Retinal pigment epithelial cell (primary cell): ENCODE measurements around the gene CITED2.

Experiments used
- DNase-seq: peaks from one replicate; pipeline ENCODE4 v3.0.0-alpha.2; 2010; ENCODE audit warnings: low read depth
- H3K4me3 ChIP-seq: 2 replicates; pipeline ENCODE4 v1.5.1; 2011; ENCODE audit warnings: mild to moderate bottlenecking, low read length, control low read depth, moderate library complexity
- TF ChIP-seq, protein P1 (sequence below): conservative IDR thresholded peaks from 2 replicates; pipeline ENCODE4 v1.5.1; 2011; ENCODE audit warnings: low read depth, low read length, control low read depth, inconsistent platforms

The CITED2 gene

GRCh38 chr6:139394027-139394649 lies 19.7 kb upstream of the CITED2 start:
- TF ChIP-seq, protein P1, sequence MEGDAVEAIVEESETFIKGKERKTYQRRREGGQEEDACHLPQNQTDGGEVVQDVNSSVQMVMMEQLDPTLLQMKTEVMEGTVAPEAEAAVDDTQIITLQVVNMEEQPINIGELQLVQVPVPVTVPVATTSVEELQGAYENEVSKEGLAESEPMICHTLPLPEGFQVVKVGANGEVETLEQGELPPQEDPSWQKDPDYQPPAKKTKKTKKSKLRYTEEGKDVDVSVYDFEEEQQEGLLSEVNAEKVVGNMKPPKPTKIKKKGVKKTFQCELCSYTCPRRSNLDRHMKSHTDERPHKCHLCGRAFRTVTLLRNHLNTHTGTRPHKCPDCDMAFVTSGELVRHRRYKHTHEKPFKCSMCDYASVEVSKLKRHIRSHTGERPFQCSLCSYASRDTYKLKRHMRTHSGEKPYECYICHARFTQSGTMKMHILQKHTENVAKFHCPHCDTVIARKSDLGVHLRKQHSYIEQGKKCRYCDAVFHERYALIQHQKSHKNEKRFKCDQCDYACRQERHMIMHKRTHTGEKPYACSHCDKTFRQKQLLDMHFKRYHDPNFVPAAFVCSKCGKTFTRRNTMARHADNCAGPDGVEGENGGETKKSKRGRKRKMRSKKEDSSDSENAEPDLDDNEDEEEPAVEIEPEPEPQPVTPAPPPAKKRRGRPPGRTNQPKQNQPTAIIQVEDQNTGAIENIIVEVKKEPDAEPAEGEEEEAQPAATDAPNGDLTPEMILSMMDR: no peak
- no peak overlapping the region for H3K4me3 ChIP-seq
- no peak for DNase-seq

DNA sequence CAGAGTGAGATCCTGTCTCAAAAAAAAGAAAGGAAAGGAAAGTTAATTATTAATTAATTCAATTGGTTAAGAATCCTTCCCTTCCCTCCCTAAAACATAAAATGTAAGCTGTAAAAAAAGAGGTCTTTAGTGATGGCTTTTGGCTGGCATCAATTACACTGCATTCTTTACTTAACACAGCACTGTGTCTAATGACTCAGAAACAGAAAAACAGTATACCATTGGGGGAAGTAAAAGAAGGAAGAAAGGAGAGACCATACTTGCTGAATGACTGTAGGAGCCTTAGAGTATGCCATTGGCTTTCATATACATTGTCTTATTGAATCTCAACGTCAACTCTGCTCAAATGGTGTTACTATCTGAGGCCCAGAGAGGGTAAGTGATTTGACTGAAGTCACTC lies 18.3 kb upstream of the CITED2 start:
- H3K4me3 ChIP-seq: no peak overlapping the region
- no peak for DNase-seq
- TF ChIP-seq, protein P1: no peak

GRCh38 chr6:139391709-139392108 lies 17.3 kb upstream of the CITED2 start:
- TF ChIP-seq, protein P1: no peak
- H3K4me3 ChIP-seq: no peak overlapping the region
- DNase-seq: no peak

GRCh38 chr6:139390447-139390846 lies 16.0 kb upstream of the CITED2 start:
- TF ChIP-seq, protein P1: no peak
- H3K4me3 ChIP-seq: no peak overlapping the region
- DNase-seq: no peak

GRCh38 chr6:139388384-139388783 lies 13.9 kb upstream of the CITED2 start:
- TF ChIP-seq, protein P1: no peak

GRCh38 chr6:139386404-139386803 lies 12.0 kb upstream of the CITED2 start:
- no peak for DNase-seq
- TF ChIP-seq, protein P1: no peak
- no peak overlapping the region for H3K4me3 ChIP-seq

More at GRCh38 chr6:139388384-139388783, 13.9 kb upstream of the CITED2 start:
- no peak overlapping the region for H3K4me3 ChIP-seq
- DNase-seq: no peak

- DNase-seq: no peak
- TF ChIP-seq, protein P1: no peak
- H3K4me3 ChIP-seq: no peak overlapping the region
These were observed 6.9 kb upstream of the CITED2 start for GRCh38 chr6:139381216-139381865.
